GM18499 (cell line): ENCODE measurements around the gene CNOT2.
A peak's percentile ranks its signal among the peaks of the same experiment; 100 is the strongest.
"Not testable (repeated sequence)": the region's sequence is repeated elsewhere in the genome, so short reads cannot be mapped to it uniquely, and the experiment has no call there.

Experiments
- ATAC-seq: cut with Tn5 transposase; IDR thresholded peaks from one replicate; pipeline ENCODE4 v1.9.1; 2021; ENCODE audit warnings: moderate number of reproducible peaks; ENCODE audit not compliant: insufficient read depth, unreplicated experiment

CNOT2 gene

GRCh38 chr12:70292017-70292776 lies 49.0 kb downstream of the CNOT2 start:
- no peak for ATAC-seq

- not testable (repeated sequence) for ATAC-seq
Measured at GRCh38 chr12:70304684-70305555, 61.7 kb downstream of the CNOT2 start.

DNA sequence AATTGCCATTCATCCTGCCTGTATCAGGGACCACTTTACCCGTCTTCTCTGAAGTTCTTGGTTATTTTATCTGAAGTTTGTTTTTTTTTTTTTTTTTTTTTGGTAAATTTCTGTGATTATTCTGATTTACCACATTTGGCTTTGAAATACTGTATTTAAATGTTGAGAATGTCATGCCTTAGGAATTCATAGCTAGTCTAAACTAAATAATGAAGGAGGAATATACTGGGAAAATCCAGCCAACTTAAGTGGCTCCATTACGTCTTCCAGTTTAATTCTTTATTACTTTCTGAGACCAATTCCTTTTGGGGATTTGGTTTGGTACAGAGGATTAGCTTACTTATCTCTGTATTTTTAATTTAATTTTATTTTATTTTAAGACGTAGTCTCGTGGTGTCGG lies 62.6 kb downstream of the CNOT2 start:
- no peak for ATAC-seq

GRCh38 chr12:70306676-70307075 lies 63.4 kb downstream of the CNOT2 start:
- ATAC-seq, result no peak

DNA sequence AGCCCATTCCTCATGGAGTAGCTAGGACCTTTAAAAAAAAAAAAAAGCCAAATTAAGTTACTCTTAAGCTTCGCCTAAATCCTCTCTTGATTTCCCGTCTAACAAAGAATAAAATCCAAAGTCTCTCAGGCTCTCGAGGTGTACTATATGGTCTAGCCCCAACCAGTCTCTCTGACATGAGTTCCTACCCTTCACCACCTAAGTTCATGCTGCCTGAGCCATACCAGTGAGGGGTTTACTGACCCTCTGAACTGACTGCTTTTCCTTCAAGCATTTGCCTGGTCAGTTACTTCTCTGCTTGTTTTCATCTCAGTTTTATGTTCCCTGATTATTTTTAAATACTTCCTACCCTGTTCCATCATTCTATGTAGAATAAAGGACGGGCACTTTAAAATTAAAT lies 64.6 kb downstream of the CNOT2 start:
- ATAC-seq, result no peak

DNA sequence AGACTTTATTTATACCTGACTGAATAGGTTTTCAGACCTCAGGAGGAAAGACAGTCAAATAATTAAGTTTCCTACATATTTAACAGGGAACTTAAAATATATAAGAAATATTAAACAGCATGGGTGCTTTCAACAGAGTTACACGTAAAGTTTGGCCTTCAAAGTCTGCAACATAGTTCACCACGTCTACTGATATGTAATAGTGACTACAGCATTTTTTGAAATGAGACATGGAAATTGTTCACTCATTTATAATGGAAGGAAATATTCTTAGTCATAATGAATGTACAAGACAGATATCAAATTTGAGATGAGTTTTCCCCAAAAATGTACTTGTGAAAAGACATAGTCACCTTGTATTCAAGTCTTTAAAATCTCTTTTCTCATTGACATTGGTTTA lies 66.1 kb downstream of the CNOT2 start:
- no peak for ATAC-seq

DNA sequence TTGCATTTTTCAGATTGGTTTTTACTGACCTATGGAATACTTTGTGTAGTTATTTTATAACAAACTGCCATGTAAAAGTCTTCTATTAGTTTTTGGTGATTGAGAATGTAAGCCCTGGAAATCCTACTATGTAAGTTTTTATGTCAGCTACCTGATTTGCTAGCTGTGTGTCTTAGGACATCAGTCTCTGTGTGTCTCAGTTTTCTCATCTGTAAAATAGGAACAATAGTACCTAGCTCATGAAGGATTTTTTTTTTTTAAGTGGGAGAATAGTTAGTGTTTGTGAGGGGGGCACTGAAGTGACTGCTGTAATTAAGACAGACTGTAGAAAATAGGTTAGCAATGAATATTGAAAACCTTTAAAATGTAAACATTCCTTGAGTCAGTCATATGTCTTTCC lies 70.9 kb downstream of the CNOT2 start:
- no peak for ATAC-seq

DNA sequence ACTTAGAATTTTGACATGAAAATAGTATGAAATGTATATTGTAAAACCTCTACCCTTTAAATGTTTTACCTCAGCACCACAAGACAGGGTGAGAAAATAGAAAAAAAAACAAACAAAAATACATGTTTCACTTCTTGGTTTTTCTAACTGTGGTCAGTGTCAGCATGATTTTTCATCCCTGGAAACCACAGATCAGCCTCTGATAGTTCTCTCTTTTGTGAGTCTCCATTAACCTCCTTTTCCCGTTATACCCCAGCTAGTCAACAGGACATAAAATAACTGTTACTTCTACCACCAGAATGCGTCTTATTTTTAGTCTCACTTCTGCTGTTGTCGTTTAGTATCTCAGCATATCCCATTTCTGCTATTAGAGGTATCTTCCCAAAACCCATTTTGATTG lies 74.5 kb downstream of the CNOT2 start:
- ATAC-seq, result peak; percentile 86

- no peak for ATAC-seq
Measured at GRCh38 chr12:70319605-70320004, 76.4 kb downstream of the CNOT2 start.

DNA sequence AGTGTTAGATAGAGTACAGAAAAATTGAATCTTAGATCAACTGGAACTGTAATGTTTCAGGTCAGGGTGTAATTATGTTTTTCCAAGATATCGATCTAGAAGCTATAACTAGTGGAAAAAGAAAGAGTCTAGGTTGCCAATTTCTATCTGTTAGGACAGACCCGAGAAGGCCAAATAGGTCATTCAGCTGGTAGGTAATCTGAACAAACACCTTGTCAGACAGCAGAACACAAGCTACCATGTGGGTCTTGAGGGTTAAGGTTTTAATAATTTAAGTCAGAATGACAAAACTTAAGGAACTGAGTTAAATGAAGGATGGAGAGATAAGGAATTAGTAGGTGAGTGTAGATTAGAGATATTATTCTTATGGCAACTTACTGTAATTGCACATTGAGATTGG lies 78.0 kb downstream of the CNOT2 start:
- no peak for ATAC-seq

DNA sequence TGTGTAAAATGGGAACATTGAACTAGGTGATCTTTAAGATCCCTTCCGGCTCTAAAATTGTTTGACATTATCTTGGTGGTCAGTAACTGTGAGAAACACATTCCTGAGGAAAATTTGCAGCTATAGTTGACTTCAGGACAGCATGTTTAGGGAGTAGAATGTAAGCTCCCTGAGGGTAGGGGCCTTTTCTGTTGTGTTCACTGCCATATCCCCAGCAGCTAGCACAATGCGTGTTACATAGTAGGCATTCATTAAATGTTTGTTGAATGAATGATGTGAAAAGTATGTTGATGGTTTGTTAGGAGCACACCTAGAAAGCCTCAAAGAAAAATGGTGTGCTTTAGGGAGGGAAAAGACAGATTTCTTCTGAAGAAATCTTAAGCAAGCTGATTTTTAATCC lies 84.3 kb downstream of the CNOT2 start:
- ATAC-seq, result no peak

GRCh38 chr12:70329728-70330127 lies 86.5 kb downstream of the CNOT2 start:
- no peak for ATAC-seq

- ATAC-seq, result no peak
Measured at GRCh38 chr12:70330158-70330557, 86.9 kb downstream of the CNOT2 start.

- no peak for ATAC-seq
Measured at GRCh38 chr12:70332236-70332635, 89.0 kb downstream of the CNOT2 start.

GRCh38 chr12:70334742-70335141 lies 91.5 kb downstream of the CNOT2 start:
- ATAC-seq, result no peak

GRCh38 chr12:70338531-70338930 lies 95.3 kb downstream of the CNOT2 start:
- no peak for ATAC-seq

DNA sequence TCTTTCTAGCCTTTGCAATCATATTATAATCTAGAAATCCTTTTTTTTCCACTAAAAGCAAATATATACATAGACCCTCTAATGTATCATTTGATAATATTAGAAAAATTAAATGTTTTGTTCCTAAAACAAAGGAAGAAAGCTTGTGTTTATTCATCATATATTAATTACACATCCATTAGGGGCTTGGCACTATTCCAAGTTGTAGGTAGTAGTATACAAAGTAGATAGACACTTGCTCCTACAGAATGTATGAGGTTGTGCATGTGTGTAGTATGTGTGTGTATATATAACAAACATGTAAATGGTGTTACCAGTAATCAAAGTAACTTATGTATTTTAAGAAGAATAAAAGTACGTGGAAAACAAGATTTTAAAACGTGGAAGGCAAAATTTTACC lies 107.8 kb downstream of the CNOT2 start:
- no peak for ATAC-seq

DNA sequence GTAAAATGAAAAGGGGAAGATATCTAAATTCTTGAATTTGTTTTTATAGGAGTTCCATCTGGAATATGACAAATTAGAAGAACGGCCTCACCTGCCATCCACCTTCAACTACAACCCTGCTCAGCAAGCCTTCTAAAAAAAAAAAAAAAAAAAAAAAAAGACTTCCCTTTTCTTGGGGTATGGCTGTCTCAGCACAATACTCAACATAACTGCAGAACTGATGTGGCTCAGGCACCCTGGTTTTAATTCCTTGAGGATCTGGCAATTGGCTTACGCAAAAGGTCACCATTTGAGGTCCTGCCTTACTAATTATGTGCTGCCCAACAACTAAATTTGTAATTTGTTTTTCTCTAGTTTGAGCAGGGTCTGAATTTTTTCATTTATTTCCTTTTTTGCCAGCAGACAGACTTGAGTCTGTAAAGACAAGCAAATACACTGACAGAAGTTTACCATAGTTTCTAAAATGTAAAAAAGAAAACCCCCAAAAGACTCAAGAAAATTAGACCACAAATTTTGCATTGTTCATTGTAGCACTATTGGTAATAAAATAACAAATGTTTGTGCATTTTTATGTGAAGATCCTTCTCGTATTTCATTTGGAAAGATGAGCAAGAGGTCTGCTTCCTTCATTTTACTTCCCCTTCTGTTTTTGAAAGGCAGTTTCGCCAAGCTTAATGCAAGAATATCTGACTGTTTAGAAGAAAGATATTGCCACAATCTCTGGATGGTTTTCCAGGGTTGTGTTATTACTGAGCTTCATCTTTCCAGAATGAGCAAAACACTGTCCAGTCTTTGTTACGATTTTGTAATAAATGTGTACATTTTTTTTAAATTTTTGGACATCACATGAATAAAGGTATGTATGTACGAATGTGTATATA lies 110.8 kb downstream of the CNOT2 start:
- no peak for ATAC-seq

DNA sequence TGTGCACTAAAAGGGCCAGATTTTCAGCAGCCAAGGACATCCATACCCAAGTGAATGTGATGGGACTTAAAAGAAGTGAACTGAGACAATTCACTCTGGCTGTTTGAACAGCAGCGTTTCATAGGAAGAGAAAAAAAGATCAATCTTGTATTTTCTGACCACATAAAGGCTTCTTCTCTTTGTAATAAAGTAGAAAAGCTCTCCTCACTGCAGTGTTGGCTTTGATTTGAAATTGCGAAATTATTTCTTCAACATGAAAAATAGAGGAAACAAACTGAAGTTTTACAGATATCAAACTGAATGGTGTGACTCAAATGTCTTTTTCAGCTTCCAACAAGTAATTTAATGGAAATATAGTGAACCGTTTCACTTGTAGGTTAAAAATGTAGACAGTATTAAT lies 111.6 kb downstream of the CNOT2 start:
- no peak for ATAC-seq

GRCh38 chr12:70355972-70356371 lies 112.7 kb downstream of the CNOT2 start:
- ATAC-seq, result no peak
